H9 (cell line): Measurements from ENCODE around the gene PCSK1. TPM values are rescaled to one million over a fixed set of nuclear protein-coding genes. Genes with fewer than 3 reads are reported as not detected.

Source experiments
- DNase-seq: peaks from one replicate; pipeline ENCODE4 v3.0.0-alpha.2; 2017
- H2AFZ ChIP-seq: one replicate; pipeline ENCODE4 v1.6.1; 2013; ENCODE audit warnings: mild to moderate bottlenecking, low read length, control low read depth, moderate library complexity
- H2AK5ac ChIP-seq: 2 replicates; pipeline ENCODE4 v1.6.1; 2013; ENCODE audit warnings: low read length, control low read depth, mixed read lengths; ENCODE audit not compliant: insufficient read length
- H2BK120ac ChIP-seq: one replicate; pipeline ENCODE4 v1.6.1; 2013; ENCODE audit warnings: low read depth, mild to moderate bottlenecking, low read length, control low read depth, inconsistent platforms; ENCODE audit not compliant: poor library complexity, severe bottlenecking
- H2BK12ac ChIP-seq: 2 replicates; pipeline ENCODE4 v1.6.1; 2013; ENCODE audit warnings: low read length, control low read depth, mixed read lengths, low read depth; ENCODE audit not compliant: insufficient read length
- H2BK15ac ChIP-seq: 2 replicates; pipeline ENCODE4 v1.6.1; 2013; ENCODE audit warnings: low read depth, low read length, control low read depth
- H2BK20ac ChIP-seq: one replicate; pipeline ENCODE4 v1.6.1; 2013; ENCODE audit warnings: low read depth, mild to moderate bottlenecking, low read length, control low read depth, inconsistent platforms; ENCODE audit not compliant: poor library complexity, severe bottlenecking
- H2BK5ac ChIP-seq: 2 replicates; pipeline ENCODE4 v1.6.1; 2013; ENCODE audit warnings: low read length, control low read depth, mixed read lengths; ENCODE audit not compliant: insufficient read length
- H3K14ac ChIP-seq: 2 replicates; pipeline ENCODE4 v1.6.1; 2013; ENCODE audit warnings: low read length, control low read depth; ENCODE audit not compliant: insufficient read depth
- H3K18ac ChIP-seq: 2 replicates; pipeline ENCODE4 v1.6.1; 2013; ENCODE audit warnings: low read depth, mild to moderate bottlenecking, mixed read lengths, low read length, control low read depth; ENCODE audit not compliant: insufficient read length
- H3K23ac ChIP-seq: 2 replicates; pipeline ENCODE4 v1.6.1; 2013; ENCODE audit warnings: low read length, control low read depth, mixed read lengths, low read depth; ENCODE audit not compliant: insufficient read length
- H3K23me2 ChIP-seq: 2 replicates; pipeline ENCODE4 v1.6.1; 2013; ENCODE audit warnings: low read depth, mild to moderate bottlenecking, mixed read lengths, low read length, control low read depth; ENCODE audit not compliant: insufficient read length, poor library complexity, severe bottlenecking
- H3K27ac ChIP-seq: 2 replicates; pipeline ENCODE4 v1.5.1; 2013; ENCODE audit warnings: low read length, control low read depth, mixed read lengths, low read depth; ENCODE audit not compliant: insufficient read length
- H3K27me3 ChIP-seq: 2 replicates; pipeline ENCODE4 v1.6.1; 2013; ENCODE audit warnings: low read length, control low read depth, inconsistent platforms; ENCODE audit not compliant: insufficient read depth
- H3K4ac ChIP-seq: 2 replicates; pipeline ENCODE4 v1.6.1; 2013; ENCODE audit warnings: low read depth, mild to moderate bottlenecking, control low read depth, inconsistent platforms, low read length, moderate library complexity
- H3K4me1 ChIP-seq: 2 replicates; pipeline ENCODE4 v1.6.1; 2013; ENCODE audit warnings: low read length, control low read depth, inconsistent platforms; ENCODE audit not compliant: insufficient read depth
- H3K4me2 ChIP-seq: 2 replicates; pipeline ENCODE4 v1.6.1; 2013; ENCODE audit warnings: low read length, control low read depth, mixed read lengths; ENCODE audit not compliant: insufficient read length, insufficient read depth
- H3K56ac ChIP-seq: 2 replicates; pipeline ENCODE4 v1.6.1; 2013; ENCODE audit warnings: low read depth, mild to moderate bottlenecking, mixed read lengths, low read length, control low read depth; ENCODE audit not compliant: insufficient read length
- H3K79me1 ChIP-seq: 2 replicates; pipeline ENCODE4 v1.6.1; 2013; ENCODE audit warnings: low read depth, mild to moderate bottlenecking, moderate library complexity, low read length, control low read depth, inconsistent platforms; ENCODE audit not compliant: insufficient read depth, poor library complexity, severe bottlenecking
- H3K79me2 ChIP-seq: 2 replicates; pipeline ENCODE4 v1.6.1; 2013; ENCODE audit warnings: low read length, control low read depth, inconsistent platforms; ENCODE audit not compliant: insufficient read depth
- H3K9ac ChIP-seq: 2 replicates; pipeline ENCODE4 v1.6.1; 2013; ENCODE audit warnings: low read length, control low read depth, mixed read lengths; ENCODE audit not compliant: insufficient read length; ENCODE audit errors: extremely low read depth
- H3K9me3 ChIP-seq: one replicate; pipeline ENCODE4 v1.6.1; 2013; ENCODE audit warnings: low read depth, low read length, inconsistent platforms; ENCODE audit not compliant: control insufficient read depth
- H3T11ph ChIP-seq: one replicate; pipeline ENCODE4 v1.6.1; 2013; ENCODE audit warnings: mild to moderate bottlenecking, low read length, control low read depth, inconsistent platforms
- H4K20me1 ChIP-seq: one replicate; pipeline ENCODE4 v1.6.1; 2013; ENCODE audit not compliant: control insufficient read depth, insufficient read length, insufficient read depth
- H4K5ac ChIP-seq: 2 replicates; pipeline ENCODE4 v1.6.1; 2013; ENCODE audit warnings: low read depth, mild to moderate bottlenecking, mixed read lengths, low read length, control low read depth; ENCODE audit not compliant: insufficient read length
- H4K8ac ChIP-seq: replicated peaks from 2 replicates; pipeline ENCODE4 v1.6.1; 2013; ENCODE audit warnings: low read length, control low read depth, mixed read lengths, low read depth; ENCODE audit not compliant: insufficient read length
- H4K91ac ChIP-seq: 2 replicates; pipeline ENCODE4 v1.6.1; 2013; ENCODE audit warnings: low read depth, mild to moderate bottlenecking, moderate library complexity, mixed read lengths, low read length, control low read depth; ENCODE audit not compliant: insufficient read length
- H3K27ac Mint-ChIP-seq, 3 experiments: 2 replicates in 2 of 3; 3 replicates in 1 of 3; pipeline ENCODE4 v1.8.0; 2020 to 2021; ENCODE audit warnings: mixed read lengths in 3 of 3, mild to moderate bottlenecking in 1 of 3, moderate library complexity in 1 of 3
- H3K27me3 Mint-ChIP-seq: 2 replicates; pipeline ENCODE4 v1.8.0; 2021; ENCODE audit warnings: low read depth, mild to moderate bottlenecking, moderate library complexity, mixed read lengths
- H3K36me3 Mint-ChIP-seq, 3 experiments: 2 replicates in 2 of 3; 3 replicates in 1 of 3; pipeline ENCODE4 v1.8.0; 2020 to 2021; ENCODE audit warnings: low read depth in 3 of 3, mixed read lengths in 3 of 3; ENCODE audit not compliant: insufficient read depth in 1 of 3
- H3K4me1 Mint-ChIP-seq, 2 experiments: 2 replicates each; pipeline ENCODE4 v1.8.0; 2020; ENCODE audit warnings: mixed read lengths in 2 of 2
- H3K4me3 Mint-ChIP-seq, 2 experiments: 2 replicates in 1 of 2; 3 replicates in 1 of 2; pipeline ENCODE4 v1.8.0; 2020 to 2021; ENCODE audit warnings: mild to moderate bottlenecking in 2 of 2, mixed read lengths in 2 of 2, moderate library complexity in 1 of 2
- H3K9me3 Mint-ChIP-seq, 2 experiments: 2 replicates in 1 of 2; 3 replicates in 1 of 2; pipeline ENCODE4 v1.8.0; 2020; ENCODE audit warnings: mild to moderate bottlenecking in 2 of 2, mixed read lengths in 2 of 2, moderate library complexity in 1 of 2
- WGBS: extraction: QIAGEN DNeasy Blood & Tissue Kit; methylation state at CpG from one replicate; pipeline ENCODE4 v1.1.7; 2013; ENCODE audit warnings: missing lambda C conversion rate, low lambda C conversion rate, mixed read lengths; ENCODE audit not compliant: insufficient read length; ENCODE audit errors: extremely low coverage; 5-methylcytosine and 5-hydroxymethylcytosine counted together
- total RNA-seq: library from RNA; stranded (reverse); gene quantifications from 2 replicates; pipeline ENCODE4 v1.2.1, GENCODE V29; 2021
- TF ChIP-seq, protein P1 (sequence below): fragments of 200-600 bp; sonication (generic); conservative IDR thresholded peaks from 3 replicates; pipeline ENCODE4 v1.8.0; 2021; ENCODE audit warnings: antibody characterized with exemption, mild to moderate bottlenecking

The PCSK1 gene
- total RNA-seq, 1 experiment from 2014 or later = 2.9 TPM

DNA sequence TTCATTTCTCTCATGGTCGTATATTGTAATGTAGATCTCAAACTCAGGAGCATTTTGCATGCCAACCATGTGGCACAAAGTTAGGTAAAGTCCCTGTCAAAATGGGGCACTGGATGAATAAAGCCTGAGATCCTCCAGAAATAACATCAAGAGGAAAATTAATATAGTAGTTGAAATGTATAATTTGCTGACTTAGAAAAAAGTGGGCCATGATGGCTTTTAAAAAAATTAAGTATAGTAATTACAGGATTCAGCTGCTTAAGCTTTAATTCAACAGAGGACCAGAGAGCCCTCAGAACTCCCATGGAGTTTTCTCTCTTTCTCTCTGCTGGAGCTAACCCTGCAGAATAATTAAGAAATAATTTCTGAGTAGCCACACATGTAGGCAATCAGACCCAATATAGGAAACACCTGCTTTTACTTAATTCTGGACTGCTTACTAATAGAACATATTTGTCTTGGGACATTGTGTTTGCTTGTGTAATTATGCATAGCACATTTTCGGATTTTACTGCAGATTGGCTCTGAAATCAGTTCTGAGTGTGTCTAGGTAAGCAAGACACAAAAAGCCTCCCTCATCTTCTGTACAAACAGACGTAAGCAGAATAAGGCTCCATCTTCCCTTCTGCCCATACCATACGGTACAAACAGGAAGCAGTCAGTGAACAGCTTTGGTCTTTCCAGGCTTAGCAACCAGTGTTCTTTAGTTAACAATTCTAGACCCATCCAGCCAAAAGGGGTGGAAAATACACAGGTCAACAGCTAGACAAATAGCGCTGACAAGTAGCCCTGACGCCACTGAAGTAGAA is 26.5 kb upstream of the PCSK1 start:
- Histone ChIP-seq H2BK12ac (no peak overlapping the region), H3K27ac (no peak overlapping the region), H3K79me1 (no peaks in the 10 kb centered on the region), H3K9ac (no peak overlapping the region), H3K4me1 (no peaks in the 10 kb centered on the region), H3K14ac (no peak overlapping the region), H2BK15ac (no peak overlapping the region), H3K23me2 (no peaks in the 10 kb centered on the region), H2BK5ac (no peak overlapping the region), H3K23ac (no peak overlapping the region), H4K8ac (no peak overlapping the region), H3K4ac (no peak overlapping the region), H3K9me3 (no peaks in the 10 kb centered on the region), H3K18ac (no peak overlapping the region), H2AFZ (no peak overlapping the region), H3K56ac (no peak overlapping the region), H3K79me2 (0 out of 2 replicates have a peak, but pooled peaks cover 1% of the 10 kb centered on the region), H2BK20ac (no peak overlapping the region), H3T11ph (no peak overlapping the region), H3K4me2 (no peak overlapping the region), H4K91ac (no peak overlapping the region), H4K5ac (no peak overlapping the region), H3K27me3 (no peaks in the 10 kb centered on the region), H4K20me1 (no peaks in the 10 kb centered on the region), H2AK5ac (no peak overlapping the region), H2BK120ac (no peak overlapping the region)
- H3K4me3 Mint-ChIP-seq = no peak overlapping the region
- TF ChIP-seq, protein P1, sequence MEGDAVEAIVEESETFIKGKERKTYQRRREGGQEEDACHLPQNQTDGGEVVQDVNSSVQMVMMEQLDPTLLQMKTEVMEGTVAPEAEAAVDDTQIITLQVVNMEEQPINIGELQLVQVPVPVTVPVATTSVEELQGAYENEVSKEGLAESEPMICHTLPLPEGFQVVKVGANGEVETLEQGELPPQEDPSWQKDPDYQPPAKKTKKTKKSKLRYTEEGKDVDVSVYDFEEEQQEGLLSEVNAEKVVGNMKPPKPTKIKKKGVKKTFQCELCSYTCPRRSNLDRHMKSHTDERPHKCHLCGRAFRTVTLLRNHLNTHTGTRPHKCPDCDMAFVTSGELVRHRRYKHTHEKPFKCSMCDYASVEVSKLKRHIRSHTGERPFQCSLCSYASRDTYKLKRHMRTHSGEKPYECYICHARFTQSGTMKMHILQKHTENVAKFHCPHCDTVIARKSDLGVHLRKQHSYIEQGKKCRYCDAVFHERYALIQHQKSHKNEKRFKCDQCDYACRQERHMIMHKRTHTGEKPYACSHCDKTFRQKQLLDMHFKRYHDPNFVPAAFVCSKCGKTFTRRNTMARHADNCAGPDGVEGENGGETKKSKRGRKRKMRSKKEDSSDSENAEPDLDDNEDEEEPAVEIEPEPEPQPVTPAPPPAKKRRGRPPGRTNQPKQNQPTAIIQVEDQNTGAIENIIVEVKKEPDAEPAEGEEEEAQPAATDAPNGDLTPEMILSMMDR = no peak
- H3K36me3 Mint-ChIP-seq = no peaks in the 10 kb centered on the region
- no peaks in the 10 kb centered on the region for H3K9me3 Mint-ChIP-seq
- WGBS = no CpG with 5 or more reads among the region's 6 CpGs
- H3K27ac Mint-ChIP-seq = no peak overlapping the region
- H3K27me3 Mint-ChIP-seq = no peaks in the 10 kb centered on the region
- DNase-seq = no peak
- peaks cover 5 to 6% of the 10 kb centered on the region in 2 experiments for H3K4me1 Mint-ChIP-seq
